HepG2 (cell line): ENCODE results near the gene PROX1. TPM values are rescaled to one million over a fixed set of nuclear protein-coding genes. Genes with fewer than 3 reads are reported as not detected.

Experiments
- CBX2 ChIP-seq, 2 experiments: fragments of 200-600 bp in 1 of 2; sonication (generic); formaldehyde crosslinking in 1 of 2; IDR thresholded peaks; 2 replicates each; pipeline versions ENCODE4 v1.7.0 to v1.8.1; 2018 to 2022; ENCODE audit warnings: low read depth in 2 of 2, low read length in 1 of 2, mild to moderate bottlenecking in 1 of 2, missing genetic modification reagents in 1 of 2
- CHCHD3 ChIP-seq: sonication (generic); formaldehyde crosslinking; IDR thresholded peaks from 2 replicates; pipeline ENCODE4 v1.8.0; 2022; ENCODE audit warnings: mild to moderate bottlenecking, missing genetic modification reagents, moderate library complexity
- DPF2 ChIP-seq: sonication (generic); formaldehyde crosslinking; IDR thresholded peaks from 2 replicates; pipeline ENCODE4 v1.4.0; 2020; ENCODE audit warnings: mild to moderate bottlenecking, low read depth, missing genetic modification reagents, borderline replicate concordance
- FOSL2 ChIP-seq: sonication (generic); formaldehyde crosslinking; IDR thresholded peaks from 2 replicates; pipeline ENCODE4 v1.4.0; 2020; ENCODE audit warnings: missing genetic modification reagents
- HMG20A ChIP-seq: IDR thresholded peaks from 2 replicates; pipeline ENCODE4 v1.6.1; 2016; ENCODE audit warnings: borderline replicate concordance
- ISL2 ChIP-seq: sonication (generic); formaldehyde crosslinking; IDR thresholded peaks from 2 replicates; pipeline ENCODE4 v1.5.0; 2020; ENCODE audit warnings: missing genetic modification reagents
- MYNN ChIP-seq: sonication (generic); formaldehyde crosslinking; IDR thresholded peaks from 2 replicates; pipeline ENCODE4 v1.4.0; 2020; ENCODE audit warnings: mild to moderate bottlenecking, low read depth, missing genetic modification reagents
- MZF1 ChIP-seq: sonication (generic); formaldehyde crosslinking; IDR thresholded peaks from 2 replicates; pipeline ENCODE4 v1.8.1; 2023; ENCODE audit warnings: mild to moderate bottlenecking, missing genetic modification reagents, borderline replicate concordance
- NCOA2 ChIP-seq: sonication (generic); formaldehyde crosslinking; IDR thresholded peaks from 2 replicates; pipeline ENCODE4 v1.8.0; 2022; ENCODE audit warnings: inconsistent platforms
- SATB2 ChIP-seq: sonication (generic); formaldehyde crosslinking; IDR thresholded peaks from 2 replicates; pipeline ENCODE4 v1.5.0; 2020; ENCODE audit warnings: missing genetic modification reagents
- ZNF616 ChIP-seq: sonication (generic); formaldehyde crosslinking; IDR thresholded peaks from 2 replicates; pipeline ENCODE4 v1.5.0; 2020; ENCODE audit warnings: low read depth, mild to moderate bottlenecking, missing genetic modification reagents
- polyA plus RNA-seq, 8 experiments: library from polyadenylated mRNA; depleted of rRNA in 3 of 8; stranded (reverse) in 7 of 8; unstranded in 1 of 8; fragments of >200 nt; fragmentation: Illumina TruSeq in 4 of 8; extraction: Trizol in 4 of 8; gene quantifications; 2 replicates each; pipeline versions ENCODE4 v1.2.1 to v1.2.3, GENCODE V29; 2011 to 2016; ENCODE audit warnings: low read depth in 4 of 8, missing spikeins in 1 of 8, mixed read lengths in 1 of 8; ENCODE audit not compliant: insufficient read depth in 1 of 8
- total RNA-seq, 5 experiments: library from RNA; depleted of rRNA; stranded (reverse); fragments of >200 nt; fragmentation: Illumina TruSeq; extraction: Trizol; gene quantifications; 2 replicates each; pipeline ENCODE4 v1.2.3, GENCODE V29; 2016; ENCODE audit warnings: low read depth in 1 of 5
- TF ChIP-seq, protein P1 (sequence below): sonication (generic); formaldehyde crosslinking; IDR thresholded peaks from 2 replicates; pipeline ENCODE4 v1.9.0; 2021; ENCODE audit warnings: missing genetic modification reagents, borderline replicate concordance
- TF ChIP-seq, protein P2 (sequence below): IDR thresholded peaks from 2 replicates; pipeline ENCODE4 v1.6.1; 2016
- TF ChIP-seq, protein P3 (sequence below): sonication (generic); formaldehyde crosslinking; IDR thresholded peaks from 2 replicates; pipeline ENCODE4 v1.4.0; 2020; ENCODE audit warnings: missing genetic modification reagents
- TF ChIP-seq, protein P4 (sequence below): sonication (generic); formaldehyde crosslinking; IDR thresholded peaks from 2 replicates; pipeline ENCODE4 v1.5.0; 2020; ENCODE audit warnings: mild to moderate bottlenecking, missing genetic modification reagents, borderline replicate concordance
- TF ChIP-seq, protein P5 (sequence below): IDR thresholded peaks from 2 replicates; pipeline ENCODE4 v1.6.1; 2012; ENCODE audit warnings: low read depth, low read length, improper control_type of control experiment

Gene PROX1
- total and polyA plus RNA-seq, 2 of the 13 experiments (the other 11 are each of a cell fraction or from before 2014, with no cell fraction given) = 12.3 to 30.2 TPM

DNA sequence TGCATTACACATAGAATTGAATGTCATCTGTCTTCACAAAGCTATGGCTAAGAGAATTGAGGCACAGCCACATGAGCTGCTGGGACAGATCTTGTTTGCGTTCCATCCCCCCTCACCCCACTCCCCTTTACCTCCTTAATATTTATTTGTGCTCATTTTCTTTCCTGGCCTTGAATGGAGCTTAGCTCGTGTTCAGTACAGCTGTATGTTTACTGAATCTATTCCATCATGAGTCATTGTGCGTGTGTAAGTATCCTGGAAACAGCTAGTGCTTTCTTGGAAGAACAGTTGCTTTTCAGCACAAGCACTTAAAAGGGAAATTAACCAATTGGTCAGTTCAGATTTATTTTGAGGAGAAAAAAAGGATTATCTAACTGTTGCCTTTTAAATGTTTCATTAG is 14.7 kb downstream of the PROX1 start (continued):
- TF ChIP-seq, protein P1, sequence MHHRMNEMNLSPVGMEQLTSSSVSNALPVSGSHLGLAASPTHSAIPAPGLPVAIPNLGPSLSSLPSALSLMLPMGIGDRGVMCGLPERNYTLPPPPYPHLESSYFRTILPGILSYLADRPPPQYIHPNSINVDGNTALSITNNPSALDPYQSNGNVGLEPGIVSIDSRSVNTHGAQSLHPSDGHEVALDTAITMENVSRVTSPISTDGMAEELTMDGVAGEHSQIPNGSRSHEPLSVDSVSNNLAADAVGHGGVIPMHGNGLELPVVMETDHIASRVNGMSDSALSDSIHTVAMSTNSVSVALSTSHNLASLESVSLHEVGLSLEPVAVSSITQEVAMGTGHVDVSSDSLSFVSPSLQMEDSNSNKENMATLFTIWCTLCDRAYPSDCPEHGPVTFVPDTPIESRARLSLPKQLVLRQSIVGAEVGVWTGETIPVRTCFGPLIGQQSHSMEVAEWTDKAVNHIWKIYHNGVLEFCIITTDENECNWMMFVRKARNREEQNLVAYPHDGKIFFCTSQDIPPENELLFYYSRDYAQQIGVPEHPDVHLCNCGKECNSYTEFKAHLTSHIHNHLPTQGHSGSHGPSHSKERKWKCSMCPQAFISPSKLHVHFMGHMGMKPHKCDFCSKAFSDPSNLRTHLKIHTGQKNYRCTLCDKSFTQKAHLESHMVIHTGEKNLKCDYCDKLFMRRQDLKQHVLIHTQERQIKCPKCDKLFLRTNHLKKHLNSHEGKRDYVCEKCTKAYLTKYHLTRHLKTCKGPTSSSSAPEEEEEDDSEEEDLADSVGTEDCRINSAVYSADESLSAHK (CRISPR knock-in tag) = no peak
- no peak for TF ChIP-seq CHCHD3
- TF ChIP-seq HMG20A (CRISPR knock-in tag) = peak; percentile 84; the same call in 1 of the 2 replicates
- TF ChIP-seq, protein P2, sequence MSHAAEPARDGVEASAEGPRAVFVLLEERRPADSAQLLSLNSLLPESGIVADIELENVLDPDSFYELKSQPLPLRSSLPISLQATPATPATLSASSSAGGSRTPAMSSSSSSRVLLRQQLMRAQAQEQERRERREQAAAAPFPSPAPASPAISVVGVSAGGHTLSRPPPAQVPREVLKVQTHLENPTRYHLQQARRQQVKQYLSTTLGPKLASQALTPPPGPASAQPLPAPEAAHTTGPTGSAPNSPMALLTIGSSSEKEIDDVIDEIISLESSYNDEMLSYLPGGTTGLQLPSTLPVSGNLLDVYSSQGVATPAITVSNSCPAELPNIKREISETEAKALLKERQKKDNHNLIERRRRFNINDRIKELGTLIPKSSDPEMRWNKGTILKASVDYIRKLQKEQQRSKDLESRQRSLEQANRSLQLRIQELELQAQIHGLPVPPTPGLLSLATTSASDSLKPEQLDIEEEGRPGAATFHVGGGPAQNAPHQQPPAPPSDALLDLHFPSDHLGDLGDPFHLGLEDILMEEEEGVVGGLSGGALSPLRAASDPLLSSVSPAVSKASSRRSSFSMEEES (CRISPR knock-in tag) = 0 out of 2 replicates have a peak, but pooled peaks have one; percentile 55
- TF ChIP-seq NCOA2 = peak; percentile 68; the same call in 1 of the 2 replicates
- TF ChIP-seq FOSL2 = peak; percentile 95
- TF ChIP-seq SATB2 (CRISPR knock-in tag) = no peak; the same call in 1 of the 2 replicates
- TF ChIP-seq, protein P3, sequence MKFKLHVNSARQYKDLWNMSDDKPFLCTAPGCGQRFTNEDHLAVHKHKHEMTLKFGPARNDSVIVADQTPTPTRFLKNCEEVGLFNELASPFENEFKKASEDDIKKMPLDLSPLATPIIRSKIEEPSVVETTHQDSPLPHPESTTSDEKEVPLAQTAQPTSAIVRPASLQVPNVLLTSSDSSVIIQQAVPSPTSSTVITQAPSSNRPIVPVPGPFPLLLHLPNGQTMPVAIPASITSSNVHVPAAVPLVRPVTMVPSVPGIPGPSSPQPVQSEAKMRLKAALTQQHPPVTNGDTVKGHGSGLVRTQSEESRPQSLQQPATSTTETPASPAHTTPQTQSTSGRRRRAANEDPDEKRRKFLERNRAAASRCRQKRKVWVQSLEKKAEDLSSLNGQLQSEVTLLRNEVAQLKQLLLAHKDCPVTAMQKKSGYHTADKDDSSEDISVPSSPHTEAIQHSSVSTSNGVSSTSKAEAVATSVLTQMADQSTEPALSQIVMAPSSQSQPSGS (CRISPR knock-in tag) = no peak
- no peak for TF ChIP-seq CBX2 (IDR thresholded peaks at IDR 0.05; ENCODE audit: low read depth, low read length)
- TF ChIP-seq CBX2 (CRISPR knock-in tag; IDR thresholded peaks at IDR 0.05; ENCODE audit: low read depth) = no peak
- no peak for TF ChIP-seq MYNN (CRISPR knock-in tag)
- TF ChIP-seq ISL2 (CRISPR knock-in tag) = peak; percentile 31; the same call in 1 of the 2 replicates
- no peak for TF ChIP-seq MZF1 (CRISPR knock-in tag)
- no peak for TF ChIP-seq ZNF616 (CRISPR knock-in tag)
- 0 out of 2 replicates have a peak, but pooled peaks have one; percentile 32 for TF ChIP-seq DPF2
- TF ChIP-seq, protein P4, sequence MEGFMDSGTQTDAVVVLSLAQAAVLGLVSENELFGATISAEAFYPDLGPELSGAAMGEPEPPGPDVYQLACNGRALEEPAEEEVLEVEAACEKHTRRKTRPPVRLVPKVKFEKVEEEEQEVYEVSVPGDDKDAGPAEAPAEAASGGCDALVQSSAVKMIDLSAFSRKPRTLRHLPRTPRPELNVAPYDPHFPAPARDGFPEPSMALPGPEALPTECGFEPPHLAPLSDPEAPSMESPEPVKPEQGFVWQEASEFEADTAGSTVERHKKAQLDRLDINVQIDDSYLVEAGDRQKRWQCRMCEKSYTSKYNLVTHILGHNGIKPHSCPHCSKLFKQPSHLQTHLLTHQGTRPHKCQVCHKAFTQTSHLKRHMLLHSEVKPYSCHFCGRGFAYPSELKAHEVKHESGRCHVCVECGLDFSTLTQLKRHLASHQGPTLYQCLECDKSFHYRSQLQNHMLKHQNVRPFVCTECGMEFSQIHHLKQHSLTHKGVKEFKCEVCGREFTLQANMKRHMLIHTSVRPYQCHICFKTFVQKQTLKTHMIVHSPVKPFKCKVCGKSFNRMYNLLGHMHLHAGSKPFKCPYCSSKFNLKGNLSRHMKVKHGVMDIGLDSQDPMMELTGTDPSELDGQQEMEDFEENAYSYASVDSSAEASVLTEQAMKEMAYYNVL = no peak
- TF ChIP-seq, protein P5, sequence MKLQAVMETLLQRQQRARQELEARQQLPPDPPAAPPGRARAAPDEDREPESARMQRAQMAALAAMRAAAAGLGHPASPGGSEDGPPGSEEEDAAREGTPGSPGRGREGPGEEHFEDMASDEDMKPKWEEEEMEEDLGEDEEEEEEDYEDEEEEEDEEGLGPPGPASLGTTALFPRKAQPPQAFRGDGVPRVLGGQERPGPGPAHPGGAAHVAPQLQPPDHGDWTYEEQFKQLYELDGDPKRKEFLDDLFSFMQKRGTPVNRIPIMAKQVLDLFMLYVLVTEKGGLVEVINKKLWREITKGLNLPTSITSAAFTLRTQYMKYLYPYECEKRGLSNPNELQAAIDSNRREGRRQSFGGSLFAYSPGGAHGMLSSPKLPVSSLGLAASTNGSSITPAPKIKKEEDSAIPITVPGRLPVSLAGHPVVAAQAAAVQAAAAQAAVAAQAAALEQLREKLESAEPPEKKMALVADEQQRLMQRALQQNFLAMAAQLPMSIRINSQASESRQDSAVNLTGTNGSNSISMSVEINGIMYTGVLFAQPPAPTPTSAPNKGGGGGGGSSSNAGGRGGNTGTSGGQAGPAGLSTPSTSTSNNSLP = peak; percentile 62
